GM23248 (cell line): ENCODE results near the gene MICU2.

ENCODE experiments used
- EZH2 ChIP-seq: fragments of 200-600 bp; sonication (generic); IDR thresholded peaks from 2 replicates; pipeline ENCODE4 v1.6.1; 2018; ENCODE audit warnings: antibody characterized with exemption, mild to moderate bottlenecking; ENCODE audit not compliant: insufficient read depth, poor library complexity, severe bottlenecking
- EZH2phosphoT487 ChIP-seq: fragments of 200-600 bp; sonication (generic); IDR thresholded peaks from 2 replicates; pipeline ENCODE4 v1.6.1; 2018; ENCODE audit warnings: antibody characterized with exemption, moderate library complexity, mild to moderate bottlenecking, low read depth; ENCODE audit not compliant: insufficient read depth

- TF ChIP-seq EZH2 (no peak), EZH2phosphoT487 (no peak)
Measured at GRCh38 chr13:21537105-21537504, 66.9 kb downstream of the MICU2 start.
